HG02623 (cell line): ENCODE measurements around the gene APOBEC3F.
"Not testable (repeated sequence)": the region's sequence is repeated elsewhere in the genome, so short reads cannot be mapped to it uniquely, and the experiment has no call there.

Source experiments
- ATAC-seq: cut with Tn5 transposase; IDR thresholded peaks from one replicate; pipeline ENCODE4 v1.9.1; 2021; ENCODE audit warnings: moderate library complexity; ENCODE audit not compliant: unreplicated experiment

The APOBEC3F gene

DNA sequence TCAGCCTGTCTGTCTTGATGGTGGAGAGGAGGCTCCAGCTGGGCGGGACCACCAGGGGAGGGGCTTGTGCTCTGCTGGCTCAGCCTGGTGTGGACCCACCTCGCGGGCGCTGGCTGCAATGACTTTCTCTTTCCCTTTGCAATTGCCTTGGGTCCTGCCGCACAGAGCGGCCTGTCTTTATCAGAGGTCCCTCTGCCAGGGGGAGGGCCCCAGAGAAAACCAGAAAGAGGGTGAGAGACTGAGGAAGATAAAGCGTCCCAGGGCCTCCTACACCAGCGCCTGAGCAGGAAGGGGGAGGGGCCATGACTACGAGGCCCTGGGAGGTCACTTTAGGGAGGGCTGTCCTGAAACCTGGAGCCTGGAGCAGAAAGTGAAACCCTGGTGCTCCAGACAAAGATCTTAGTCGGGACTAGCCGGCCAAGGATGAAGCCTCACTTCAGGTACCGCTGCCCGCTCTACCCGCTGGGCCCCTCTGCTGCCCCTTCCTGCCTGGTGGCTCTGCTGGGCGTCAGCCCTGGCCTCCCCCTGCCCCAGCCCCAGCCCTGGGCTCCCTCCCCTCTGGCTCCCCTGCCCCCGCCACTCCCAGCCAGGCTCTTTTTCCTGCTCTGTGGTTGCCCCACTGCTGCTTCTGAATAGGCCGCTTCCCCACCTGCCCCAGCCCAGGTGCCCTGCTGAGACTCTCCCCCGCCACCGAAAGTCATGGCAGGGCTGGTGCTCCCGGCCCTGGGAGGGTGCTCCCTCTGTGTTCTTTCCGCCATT, at the start of gene APOBEC3F:
TSS of gene APOBEC3F (plus strand) at position 327 of the 759 bp plus-strand sequence. CDS start at position 424, 97 bp downstream.
- ATAC-seq: peak; percentile 89

DNA sequence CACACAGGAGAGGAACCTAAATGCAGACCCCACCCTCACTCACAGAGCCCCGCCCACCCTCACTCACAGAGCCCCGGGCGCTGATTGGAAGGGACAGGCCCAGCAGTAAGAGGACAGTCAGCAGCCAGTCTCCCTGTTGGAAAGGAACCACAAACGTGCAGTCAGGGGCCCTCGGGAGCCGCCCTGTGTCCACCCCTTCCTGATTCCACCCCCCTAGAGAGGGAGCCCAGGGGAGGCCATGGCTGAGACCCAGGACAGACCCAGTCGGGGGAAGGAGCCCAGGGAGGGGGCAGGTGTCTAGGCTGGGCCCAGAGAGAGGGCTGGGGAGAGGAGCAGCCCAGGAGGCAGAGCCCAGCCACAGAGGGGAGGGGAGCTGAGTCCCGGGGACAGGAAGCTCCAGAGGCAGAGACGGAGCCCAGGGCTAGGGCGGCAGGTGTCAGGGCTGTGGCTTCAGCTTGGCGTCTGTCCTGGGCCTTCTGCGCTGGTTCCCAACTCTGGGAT, 47.7 kb upstream of the APOBEC3F start:
- ATAC-seq: not testable (repeated sequence)

DNA sequence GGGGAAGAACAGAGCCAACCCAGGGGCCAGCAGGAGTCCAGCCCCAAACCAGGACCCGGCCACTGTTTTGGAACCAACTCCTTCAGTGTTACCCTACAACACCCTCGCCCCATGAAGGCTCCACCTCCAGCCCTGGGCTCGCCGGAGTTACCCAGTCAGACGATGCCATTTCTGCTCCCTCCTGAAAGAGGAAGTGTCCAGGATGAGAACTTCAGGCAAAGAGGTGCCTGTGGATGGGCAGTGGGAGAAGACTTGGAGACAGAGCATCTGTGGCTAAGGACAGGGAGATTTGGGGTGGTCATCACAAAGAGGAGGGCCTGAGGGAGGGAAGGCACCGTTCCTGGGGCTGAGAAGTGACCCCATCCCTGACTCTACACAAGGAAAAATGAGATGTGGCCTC, 44.6 kb upstream of the APOBEC3F start:
- no peak for ATAC-seq

DNA sequence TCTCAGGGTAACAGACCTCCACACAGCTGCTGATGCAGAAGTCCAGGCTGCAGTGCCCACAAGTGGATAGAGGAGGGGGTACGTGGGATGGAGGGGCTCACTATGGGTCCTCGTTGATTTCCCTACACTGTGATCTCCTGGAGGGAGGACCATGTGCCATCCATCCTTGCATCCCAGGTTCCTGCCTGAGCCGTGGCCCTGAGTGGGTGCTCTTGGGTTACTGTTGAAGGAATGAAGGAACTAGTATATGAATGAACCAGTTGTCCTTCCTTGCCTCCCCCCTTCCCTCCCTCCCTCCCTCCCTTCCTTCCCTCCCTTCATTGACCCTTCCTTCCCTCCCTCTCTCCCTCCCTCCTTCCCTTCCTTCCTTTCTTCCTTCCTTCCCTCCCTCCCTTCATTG, 43.1 kb upstream of the APOBEC3F start:
- ATAC-seq: no peak

DNA sequence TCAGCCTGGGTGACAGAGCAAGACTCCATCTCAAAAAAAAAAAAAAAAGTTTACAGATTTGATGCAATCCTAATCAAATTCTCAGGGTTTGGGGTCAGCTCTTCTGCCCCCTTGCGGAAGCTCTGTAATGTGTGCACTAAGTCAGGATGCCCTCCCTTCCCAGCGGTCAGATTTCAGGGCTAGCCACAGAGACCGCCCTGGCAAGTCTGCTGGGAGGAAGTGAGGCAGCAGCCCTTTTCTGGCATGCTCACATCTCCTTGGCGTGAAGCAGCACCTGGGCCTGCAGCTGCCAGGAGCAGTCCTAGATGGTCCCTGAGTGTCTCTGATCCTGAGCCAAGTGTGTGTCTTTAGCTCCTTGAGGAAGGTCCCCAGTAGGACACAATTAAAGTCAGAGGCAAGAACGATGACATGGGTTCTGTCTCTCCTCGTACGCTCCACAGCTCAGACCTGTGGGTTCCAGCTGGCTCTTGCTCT, 37.5 kb upstream of the APOBEC3F start:
- ATAC-seq: no peak

DNA sequence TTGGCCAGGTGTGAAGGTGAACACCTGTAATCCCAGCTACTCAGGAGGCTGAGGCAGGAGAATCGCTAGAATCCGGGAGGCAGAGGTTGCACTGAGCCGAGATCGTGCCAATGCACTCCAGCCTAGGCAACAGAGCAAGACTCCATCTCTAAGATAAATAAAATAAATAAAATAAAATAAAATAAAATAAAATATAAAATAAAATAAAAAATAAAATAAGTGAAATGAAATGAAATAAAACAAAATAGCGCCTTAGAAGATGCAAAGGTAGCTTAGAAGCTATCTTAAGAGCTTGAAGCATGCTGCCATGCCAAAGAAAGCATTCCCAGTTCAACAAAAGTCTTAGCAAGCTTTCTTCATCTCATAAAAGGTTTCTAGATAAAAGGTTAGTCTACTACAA, 33.5 kb upstream of the APOBEC3F start:
- no peak for ATAC-seq

DNA sequence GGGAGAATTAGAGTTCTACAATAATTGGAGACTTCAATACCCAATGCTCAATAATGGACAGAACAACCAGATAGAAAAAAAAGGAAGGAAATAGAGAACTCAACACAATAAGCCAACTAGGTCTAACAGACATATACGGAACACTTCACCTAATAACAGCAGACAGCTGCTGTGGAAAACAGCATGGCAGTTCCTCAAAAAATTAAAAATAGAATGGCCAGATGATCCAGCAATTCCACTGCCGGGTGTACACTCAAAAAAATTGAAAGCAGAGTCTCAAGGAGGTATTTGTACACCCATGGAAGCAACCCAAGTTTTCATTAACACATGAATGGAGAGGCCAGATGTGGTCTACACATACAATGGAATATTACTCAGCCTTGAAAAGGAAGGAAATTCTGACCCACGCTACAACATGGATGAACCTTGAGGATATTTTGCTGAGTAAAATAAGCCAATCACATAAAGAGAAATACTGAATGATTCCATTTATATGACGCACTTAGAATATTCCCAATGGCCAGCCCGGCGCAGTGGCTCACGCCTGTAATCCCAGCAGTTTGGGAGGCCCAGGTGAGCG, 32.3 kb upstream of the APOBEC3F start:
- ATAC-seq: not testable (repeated sequence)

DNA sequence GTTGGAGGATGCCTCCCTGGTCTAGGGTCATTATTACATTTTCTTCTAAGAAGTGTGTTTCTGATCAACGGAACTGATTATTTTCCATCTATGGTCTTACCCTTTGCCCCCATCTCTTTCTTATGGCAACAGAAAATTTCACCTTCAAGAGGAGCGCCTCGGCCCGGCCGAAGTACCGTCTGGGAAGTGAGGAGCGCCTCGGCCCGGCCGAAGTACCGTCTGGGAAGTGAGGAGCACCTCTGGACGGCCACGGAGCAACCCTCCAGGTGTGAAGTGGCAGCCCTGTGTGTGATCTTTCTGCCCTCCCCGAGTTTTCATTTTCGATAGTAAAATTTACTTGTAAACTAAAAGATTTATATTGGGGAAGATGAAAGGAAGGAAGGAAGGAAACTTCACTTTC, 29.7 kb upstream of the APOBEC3F start:
- ATAC-seq: no peak

DNA sequence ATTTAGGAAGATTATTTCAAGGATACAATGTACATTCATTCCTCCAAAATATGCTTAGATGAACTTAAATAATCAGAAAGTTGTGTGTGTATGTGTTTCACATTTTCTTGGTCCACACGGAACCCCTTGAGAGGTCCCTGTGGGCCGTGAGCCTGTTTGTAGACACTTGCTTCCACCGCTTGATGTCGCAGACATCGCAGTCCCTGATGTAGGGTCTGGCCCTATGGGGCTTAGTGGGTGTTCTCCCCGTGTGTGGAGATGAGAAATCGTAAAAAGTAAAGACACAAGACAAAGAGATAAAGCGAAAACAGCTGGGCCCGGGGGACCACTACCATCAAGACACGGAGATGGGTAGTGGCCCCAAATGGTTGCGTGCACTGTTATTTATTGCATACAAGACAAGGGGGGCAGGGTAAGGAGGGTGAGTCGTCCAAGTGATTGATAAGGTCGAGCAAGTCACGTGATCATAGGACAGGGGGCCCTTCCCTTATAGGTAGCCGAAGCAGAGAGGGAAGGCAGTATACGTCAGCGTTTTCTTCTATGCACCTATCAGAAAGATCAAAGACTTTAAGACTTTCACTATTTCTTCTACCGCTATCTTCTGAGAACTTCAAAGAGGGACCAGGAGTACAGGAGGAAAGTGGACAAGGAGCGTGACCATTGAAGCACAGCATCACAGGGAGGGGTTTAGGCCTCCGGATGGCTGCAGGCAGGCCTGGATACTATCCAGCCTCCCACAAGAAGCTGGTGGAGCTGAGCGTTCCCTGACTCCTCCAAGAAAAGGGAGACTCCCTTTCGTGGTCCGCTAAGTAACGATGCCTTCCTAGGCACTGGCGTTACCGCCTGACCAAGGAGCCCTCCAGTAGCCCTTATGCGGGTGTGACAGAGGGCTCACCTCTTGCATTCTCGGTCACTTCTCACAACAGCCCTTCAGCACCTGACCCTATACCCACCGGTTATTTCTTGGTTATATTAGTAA, 27.8 kb upstream of the APOBEC3F start:
- ATAC-seq: no peak

DNA sequence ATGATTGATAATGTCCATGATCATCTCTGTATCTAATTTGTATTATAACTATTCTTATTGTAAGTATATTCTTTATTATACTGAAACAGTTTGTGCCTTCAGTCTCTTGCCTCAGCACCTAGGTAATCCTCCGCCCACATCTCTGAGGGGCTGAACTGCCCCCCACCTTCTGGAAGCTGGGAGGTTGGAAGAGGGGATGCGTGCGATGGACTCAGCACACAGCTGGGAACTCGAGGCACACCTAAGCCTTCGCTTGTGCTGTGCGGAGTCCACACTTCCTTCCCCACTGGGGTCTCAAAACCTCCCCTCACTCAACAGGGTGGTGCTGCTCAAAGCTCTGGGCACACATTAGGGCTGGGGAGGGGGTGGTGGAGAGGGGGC, 27.1 kb upstream of the APOBEC3F start:
- not testable (repeated sequence) for ATAC-seq

DNA sequence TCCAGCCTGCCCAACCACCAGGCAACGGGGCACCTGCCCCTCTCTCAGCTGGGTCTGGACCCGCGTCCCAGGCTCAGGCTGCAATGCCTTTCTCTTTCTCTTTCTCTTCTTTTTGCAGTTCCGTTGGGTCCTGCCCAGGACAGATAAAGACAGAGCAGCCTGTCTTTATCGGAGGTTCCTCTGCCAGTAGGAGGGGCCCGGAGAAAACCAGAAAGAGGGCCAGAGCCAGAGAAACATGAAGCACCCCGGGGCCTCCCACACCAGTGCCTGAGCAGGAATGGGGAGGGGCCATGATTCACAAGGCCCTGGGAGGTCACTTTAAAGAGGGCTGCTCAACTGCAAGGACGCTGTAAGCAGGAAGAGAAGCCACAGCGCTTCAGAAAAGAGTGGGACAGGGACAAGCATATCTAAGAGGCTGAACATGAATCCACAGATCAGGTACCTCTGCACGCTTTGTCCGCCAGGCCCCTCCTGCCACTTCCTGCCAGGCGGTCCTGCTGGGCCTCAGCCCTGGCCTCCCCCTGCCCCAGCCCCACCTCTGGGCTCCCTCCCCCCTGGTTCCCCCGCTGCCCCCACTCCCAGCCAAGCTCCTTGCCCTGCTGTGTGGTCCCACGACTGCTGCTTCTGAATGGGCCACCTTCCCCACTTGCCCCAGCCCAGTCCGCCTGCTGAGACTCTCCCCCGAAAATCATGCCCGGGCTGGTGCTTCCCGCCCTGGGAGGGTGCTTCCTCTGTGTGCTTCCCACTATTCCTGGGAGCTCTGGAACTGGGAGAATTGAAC, 26.5 kb upstream of the APOBEC3F start, which contains the start of gene APOBEC3C:
TSS of gene APOBEC3C (plus strand) at position 316 of the 781 bp plus-strand sequence. CDS start at position 422, 106 bp downstream.
- peak; percentile 85 for ATAC-seq

DNA sequence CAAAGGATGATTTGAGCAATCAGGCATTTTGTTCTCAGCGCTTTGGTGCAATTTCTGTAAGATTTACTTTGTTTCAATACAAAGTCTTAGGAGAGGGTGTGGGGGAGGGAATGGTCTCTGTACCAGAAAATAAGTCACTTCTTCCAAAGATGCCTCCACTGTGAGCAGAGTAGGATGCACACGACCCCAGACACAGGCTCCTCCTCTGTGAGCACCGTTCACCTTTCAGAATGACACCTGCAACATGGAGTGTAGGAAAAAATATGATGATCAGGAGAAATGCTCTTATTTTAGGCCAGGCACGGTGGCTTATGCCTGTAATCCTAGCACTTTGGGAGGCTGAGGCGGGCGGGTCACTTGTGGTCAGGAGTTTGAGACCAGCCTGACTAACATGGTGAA, 25.9 kb upstream of the APOBEC3F start:
- ATAC-seq: not testable (repeated sequence)

DNA sequence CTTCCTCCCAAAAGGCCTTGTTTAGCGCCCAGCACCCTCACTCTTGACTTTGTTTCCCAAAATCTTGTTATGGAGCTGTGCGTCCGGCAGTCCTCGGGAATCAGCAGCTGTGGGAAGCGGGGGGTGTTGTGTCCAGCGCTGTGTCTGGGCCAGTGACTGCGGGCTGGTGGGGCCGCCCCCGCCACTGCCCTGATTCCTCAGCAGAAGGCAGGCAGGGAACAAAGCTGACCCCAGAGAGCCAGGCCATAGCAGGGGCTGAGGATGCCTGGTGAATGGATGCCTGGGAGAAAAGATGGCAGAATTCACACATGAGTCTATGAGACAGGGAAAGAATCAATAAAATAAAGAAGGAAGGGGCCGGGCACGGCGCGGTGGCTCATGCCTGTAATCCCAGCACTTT, 24.1 kb upstream of the APOBEC3F start:
- ATAC-seq: no peak

DNA sequence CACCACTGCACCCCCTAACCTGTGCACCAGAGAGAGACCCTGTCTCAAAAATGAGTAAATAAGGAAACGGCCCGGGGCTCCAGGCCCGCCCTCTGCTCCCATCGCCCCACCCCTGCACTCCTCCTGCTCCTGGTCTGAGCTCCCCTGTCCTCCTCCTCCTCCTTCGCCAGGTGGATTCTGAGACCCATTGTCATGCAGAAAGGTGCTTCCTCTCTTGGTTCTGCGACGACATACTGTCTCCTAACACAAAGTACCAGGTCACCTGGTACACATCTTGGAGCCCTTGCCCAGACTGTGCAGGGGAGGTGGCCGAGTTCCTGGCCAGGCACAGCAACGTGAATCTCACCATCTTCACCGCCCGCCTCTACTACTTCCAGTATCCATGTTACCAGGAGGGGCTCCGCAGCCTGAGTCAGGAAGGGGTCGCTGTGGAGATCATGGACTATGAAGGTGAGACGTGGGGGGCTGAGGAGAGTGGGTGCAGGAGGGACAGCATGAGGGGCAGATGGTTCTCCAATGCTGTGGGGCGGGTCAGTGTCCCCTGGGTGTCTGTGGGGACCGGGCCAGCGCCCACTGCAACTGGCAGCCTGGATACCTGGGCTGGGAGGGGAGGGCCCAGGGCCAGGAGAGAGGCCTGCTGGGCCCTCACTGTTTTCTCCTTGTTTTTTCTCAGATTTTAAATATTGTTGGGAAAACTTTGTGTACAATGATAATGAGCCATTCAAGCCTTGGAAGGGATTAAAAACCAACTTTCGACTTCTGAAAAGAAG, 22.9 kb upstream of the APOBEC3F start:
- ATAC-seq: no peak

DNA sequence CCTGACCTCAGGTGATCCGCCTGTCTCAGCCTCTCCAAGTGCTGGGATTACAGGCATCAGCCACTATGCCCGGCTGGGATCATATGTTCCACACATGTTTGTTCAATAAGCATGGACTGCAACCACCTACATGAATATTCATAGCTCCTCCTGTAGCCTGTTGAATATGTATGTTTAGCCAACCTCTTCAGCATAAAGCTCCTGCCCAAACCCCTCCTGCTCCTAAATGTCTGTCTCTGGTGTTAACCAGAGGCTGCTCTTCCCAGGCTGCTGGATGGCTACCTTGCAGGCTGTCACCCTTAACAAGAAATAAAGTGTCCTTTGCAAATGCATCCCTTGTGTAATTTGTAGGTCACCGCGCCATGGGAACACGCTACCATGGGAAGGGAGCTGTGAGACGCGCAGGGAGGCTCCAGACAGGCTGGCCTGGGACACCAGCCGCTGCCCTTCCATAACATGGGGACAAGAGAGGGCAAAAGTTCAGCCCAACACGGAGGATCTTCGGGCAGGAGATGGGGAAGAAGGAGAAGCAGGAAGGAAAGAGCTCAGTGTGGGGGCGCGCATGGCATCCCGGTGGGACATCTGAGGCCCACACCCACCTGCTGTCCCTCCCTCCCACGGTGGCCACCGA, 20.5 kb upstream of the APOBEC3F start:
- ATAC-seq: not testable (repeated sequence)

DNA sequence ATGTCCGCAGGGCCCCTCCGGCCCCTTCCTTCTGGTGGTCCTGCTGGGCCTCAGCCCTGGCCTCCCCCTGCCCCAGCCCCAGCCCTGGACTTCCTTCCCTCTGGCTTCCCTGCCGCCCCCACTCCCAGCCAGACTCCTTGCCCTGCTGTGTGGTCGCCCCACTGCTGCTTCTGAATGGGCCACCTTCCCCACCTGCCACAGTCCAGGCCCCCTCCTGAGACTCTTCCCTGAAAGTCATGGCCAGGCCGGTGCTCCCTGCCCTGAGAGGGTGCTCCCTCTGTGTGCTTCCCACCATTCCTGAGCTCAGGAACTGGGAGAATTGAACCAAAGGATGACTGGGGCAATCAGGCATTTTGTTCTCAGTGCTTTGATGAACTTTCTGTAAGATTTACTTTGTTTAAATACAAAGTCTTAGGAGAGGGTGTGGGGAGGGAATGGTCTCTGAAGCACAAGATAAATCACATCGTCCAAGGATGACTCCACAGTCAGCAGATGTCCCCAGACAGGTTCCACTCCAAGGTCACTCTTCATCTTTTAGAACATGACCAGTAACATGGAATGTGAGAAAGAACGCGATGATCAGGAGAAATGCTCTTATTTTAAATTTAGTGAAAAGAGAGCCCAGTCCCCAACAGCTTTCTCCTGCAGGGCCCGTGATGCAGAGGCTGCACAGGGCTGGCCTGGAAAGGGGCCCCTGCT, 19.0 kb upstream of the APOBEC3F start:
- no peak for ATAC-seq

DNA sequence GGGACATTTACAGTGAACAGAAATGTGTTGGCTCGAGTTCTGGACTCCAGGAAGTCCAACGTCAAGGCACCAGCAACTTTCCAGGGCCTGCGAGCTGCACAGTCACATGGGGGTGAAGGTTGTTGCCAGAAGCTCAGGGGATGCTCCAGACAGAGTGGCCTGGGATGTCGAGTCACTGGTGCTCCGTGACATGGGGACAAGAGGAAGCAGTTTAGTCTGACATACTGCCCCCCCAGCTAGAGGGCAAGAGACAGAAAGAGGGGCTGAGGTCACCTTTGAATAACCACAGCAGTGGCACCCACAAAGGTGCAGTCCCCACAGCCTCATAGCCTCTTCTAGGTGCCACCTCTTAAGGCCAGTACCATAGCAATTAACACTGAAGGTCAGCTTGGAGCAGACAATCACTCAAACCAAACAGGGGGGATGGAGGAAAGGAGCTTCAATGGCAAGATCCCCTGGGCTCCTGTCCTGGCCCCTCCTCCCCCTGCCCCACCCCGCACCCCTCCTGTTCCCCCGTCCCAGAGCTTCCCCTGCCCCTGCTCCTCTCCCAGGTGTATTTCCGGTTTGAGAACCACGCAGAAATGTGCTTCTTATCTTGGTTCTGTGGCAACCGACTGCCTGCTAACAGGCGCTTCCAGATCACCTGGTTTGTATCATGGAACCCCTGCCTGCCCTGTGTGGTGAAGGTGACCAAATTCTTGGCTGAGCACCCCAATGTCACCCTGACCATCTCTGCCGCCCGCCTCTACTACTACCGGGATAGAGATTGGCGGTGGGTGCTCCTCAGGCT, 15.9 kb upstream of the APOBEC3F start:
- ATAC-seq: no peak
